GM12878 (cell line): ENCODE measurements around the gene PUM2.

Experiments used
- BRCA1 ChIP-seq: IDR thresholded peaks from 2 replicates; pipeline ENCODE4 v1.6.1; 2011; ENCODE audit warnings: low read depth, low read length, improper control_type of control experiment
- CHD2 ChIP-seq: IDR thresholded peaks from 2 replicates; pipeline ENCODE4 v1.6.1; 2011; ENCODE audit warnings: low read depth, low read length, improper control_type of control experiment, borderline replicate concordance
- EGR1 ChIP-seq, 2 experiments: IDR thresholded peaks; 1 replicate in 1 of 2; 2 replicates in 1 of 2; pipeline ENCODE4 v1.6.1; 2011 to 2012; ENCODE audit warnings: low read depth in 2 of 2, low read length in 2 of 2, borderline replicate concordance in 1 of 2, mild to moderate bottlenecking in 1 of 2, moderate library complexity in 1 of 2
- EP300 ChIP-seq, 2 experiments: fragments of 150-350 bp in 1 of 2; IDR thresholded peaks; 2 replicates each; pipeline ENCODE4 v1.6.1; 2011 to 2012; ENCODE audit warnings: low read depth in 2 of 2, low read length in 2 of 2, borderline replicate concordance in 1 of 2, improper control_type of control experiment in 1 of 2, inconsistent platforms in 1 of 2; ENCODE audit not compliant: control insufficient read depth in 1 of 2
- FOXK2 ChIP-seq: fragments of 450-650 bp; IDR thresholded peaks from 2 replicates; pipeline ENCODE4 v1.6.1; 2017; ENCODE audit warnings: mild to moderate bottlenecking, moderate library complexity
- JUND ChIP-seq: IDR thresholded peaks from 2 replicates; pipeline ENCODE4 v1.6.1; 2012; ENCODE audit warnings: low read depth, mild to moderate bottlenecking, low read length, improper control_type of control experiment, moderate library complexity
- MEF2A ChIP-seq: IDR thresholded peaks from 2 replicates; pipeline ENCODE4 v1.6.1; 2011; ENCODE audit warnings: low read depth, mild to moderate bottlenecking, low read length, moderate library complexity; ENCODE audit not compliant: insufficient read depth
- POLR2A ChIP-seq: IDR thresholded peaks from 2 replicates; pipeline ENCODE4 v1.6.1; 2011; ENCODE audit warnings: low read depth, mild to moderate bottlenecking, low read length
- SMC3 ChIP-seq: IDR thresholded peaks from 2 replicates; pipeline ENCODE4 v1.6.1; 2011; ENCODE audit warnings: low read length, improper control_type of control experiment, borderline replicate concordance
- YY1 ChIP-seq: IDR thresholded peaks from 2 replicates; pipeline ENCODE4 v1.6.1; 2011; ENCODE audit warnings: low read depth, mild to moderate bottlenecking, low read length
- TF ChIP-seq, protein P1 (sequence below), 3 experiments: IDR thresholded peaks in 2 of 3; conservative IDR thresholded peaks in 1 of 3; 2 replicates each; pipeline ENCODE4 v1.5.1; 2011; ENCODE audit warnings: low read depth in 3 of 3, low read length in 3 of 3, mild to moderate bottlenecking in 3 of 3, control low read depth in 2 of 3, moderate library complexity in 2 of 3, inconsistent platforms in 1 of 3, mixed read lengths in 1 of 3; ENCODE audit not compliant: control insufficient read depth in 2 of 3, insufficient read depth in 1 of 3; ENCODE audit errors: extremely low read depth in 1 of 3
- TF ChIP-seq, protein P2 (sequence below): IDR thresholded peaks from 2 replicates; pipeline ENCODE4 v1.6.1; 2011; ENCODE audit warnings: borderline replicate concordance, low read depth, mild to moderate bottlenecking, moderate library complexity, mixed read lengths, low read length; ENCODE audit not compliant: insufficient read depth; ENCODE audit errors: extremely low read length
- TF ChIP-seq, protein P3 (sequence below): IDR thresholded peaks from 2 replicates; pipeline ENCODE4 v1.6.1; 2012; ENCODE audit warnings: mild to moderate bottlenecking, low read depth, low read length

DNA sequence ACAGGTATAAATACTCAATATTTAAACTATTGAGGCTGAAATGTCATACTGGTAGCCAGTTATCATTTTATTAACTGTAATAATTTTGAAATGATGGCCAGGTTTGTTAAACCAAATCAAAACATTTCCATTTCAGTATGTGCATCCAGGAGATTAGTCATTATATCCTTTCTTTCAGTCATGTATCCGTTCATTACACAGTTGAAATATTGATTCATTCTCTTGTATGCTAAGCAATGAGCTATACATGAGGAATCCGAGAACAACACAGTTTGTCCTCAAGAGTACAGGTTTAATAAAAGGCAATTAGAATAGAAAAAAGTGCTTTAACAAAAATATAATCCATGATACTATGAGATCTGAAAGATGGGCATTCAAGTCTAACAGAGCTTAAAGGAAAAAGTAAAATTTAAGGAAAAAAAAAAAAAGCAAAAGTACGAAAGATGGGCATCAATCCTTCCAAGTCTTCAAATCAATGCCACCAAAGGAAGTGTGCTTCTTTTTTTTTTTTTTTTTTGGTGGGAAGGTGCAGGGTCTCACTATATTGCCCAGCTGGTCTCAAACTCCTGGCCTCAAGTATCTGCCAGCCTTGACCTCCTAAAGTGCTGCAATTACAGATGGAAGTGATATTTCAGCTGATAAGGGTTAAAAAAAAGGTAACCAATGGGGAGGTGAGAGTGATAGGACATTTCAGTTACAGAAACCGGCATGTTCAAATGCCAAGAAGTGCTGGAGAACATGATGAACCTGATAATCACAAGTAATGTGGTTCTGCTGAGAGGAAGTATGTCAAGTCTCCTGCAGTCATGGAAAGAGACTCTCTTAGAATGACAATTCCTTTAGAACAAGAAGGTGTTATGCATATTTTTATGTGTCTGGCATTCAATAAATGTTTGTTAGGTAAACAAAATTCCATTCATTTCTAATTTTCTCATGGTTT lies 35.8 kb downstream of the PUM2 start:
- TF ChIP-seq CHD2, result no peak
- TF ChIP-seq EP300 (IDR thresholded peaks at IDR 0.05; ENCODE audit: borderline replicate concordance in 1 of 2, control insufficient read depth in 1 of 2, low read depth in 2 of 2, low read length in 2 of 2), result no peak
- no peak for TF ChIP-seq POLR2A
- TF ChIP-seq FOXK2, result no peak
- TF ChIP-seq, protein P1, sequence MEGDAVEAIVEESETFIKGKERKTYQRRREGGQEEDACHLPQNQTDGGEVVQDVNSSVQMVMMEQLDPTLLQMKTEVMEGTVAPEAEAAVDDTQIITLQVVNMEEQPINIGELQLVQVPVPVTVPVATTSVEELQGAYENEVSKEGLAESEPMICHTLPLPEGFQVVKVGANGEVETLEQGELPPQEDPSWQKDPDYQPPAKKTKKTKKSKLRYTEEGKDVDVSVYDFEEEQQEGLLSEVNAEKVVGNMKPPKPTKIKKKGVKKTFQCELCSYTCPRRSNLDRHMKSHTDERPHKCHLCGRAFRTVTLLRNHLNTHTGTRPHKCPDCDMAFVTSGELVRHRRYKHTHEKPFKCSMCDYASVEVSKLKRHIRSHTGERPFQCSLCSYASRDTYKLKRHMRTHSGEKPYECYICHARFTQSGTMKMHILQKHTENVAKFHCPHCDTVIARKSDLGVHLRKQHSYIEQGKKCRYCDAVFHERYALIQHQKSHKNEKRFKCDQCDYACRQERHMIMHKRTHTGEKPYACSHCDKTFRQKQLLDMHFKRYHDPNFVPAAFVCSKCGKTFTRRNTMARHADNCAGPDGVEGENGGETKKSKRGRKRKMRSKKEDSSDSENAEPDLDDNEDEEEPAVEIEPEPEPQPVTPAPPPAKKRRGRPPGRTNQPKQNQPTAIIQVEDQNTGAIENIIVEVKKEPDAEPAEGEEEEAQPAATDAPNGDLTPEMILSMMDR (IDR thresholded peaks at IDR 0.05 in 2 of 3, conservative IDR thresholded peaks at IDR 0.05 in 1 of 3; ENCODE audit: control insufficient read depth in 2 of 3, extremely low read depth in 1 of 3, insufficient read depth in 1 of 3, low read depth in 3 of 3, low read length in 3 of 3), result no peak
- TF ChIP-seq YY1, result no peak
- no peak for TF ChIP-seq SMC3
- TF ChIP-seq MEF2A, result no peak
- TF ChIP-seq, protein P2, sequence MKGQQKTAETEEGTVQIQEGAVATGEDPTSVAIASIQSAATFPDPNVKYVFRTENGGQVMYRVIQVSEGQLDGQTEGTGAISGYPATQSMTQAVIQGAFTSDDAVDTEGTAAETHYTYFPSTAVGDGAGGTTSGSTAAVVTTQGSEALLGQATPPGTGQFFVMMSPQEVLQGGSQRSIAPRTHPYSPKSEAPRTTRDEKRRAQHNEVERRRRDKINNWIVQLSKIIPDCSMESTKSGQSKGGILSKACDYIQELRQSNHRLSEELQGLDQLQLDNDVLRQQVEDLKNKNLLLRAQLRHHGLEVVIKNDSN, result no peak
- TF ChIP-seq, protein P3, sequence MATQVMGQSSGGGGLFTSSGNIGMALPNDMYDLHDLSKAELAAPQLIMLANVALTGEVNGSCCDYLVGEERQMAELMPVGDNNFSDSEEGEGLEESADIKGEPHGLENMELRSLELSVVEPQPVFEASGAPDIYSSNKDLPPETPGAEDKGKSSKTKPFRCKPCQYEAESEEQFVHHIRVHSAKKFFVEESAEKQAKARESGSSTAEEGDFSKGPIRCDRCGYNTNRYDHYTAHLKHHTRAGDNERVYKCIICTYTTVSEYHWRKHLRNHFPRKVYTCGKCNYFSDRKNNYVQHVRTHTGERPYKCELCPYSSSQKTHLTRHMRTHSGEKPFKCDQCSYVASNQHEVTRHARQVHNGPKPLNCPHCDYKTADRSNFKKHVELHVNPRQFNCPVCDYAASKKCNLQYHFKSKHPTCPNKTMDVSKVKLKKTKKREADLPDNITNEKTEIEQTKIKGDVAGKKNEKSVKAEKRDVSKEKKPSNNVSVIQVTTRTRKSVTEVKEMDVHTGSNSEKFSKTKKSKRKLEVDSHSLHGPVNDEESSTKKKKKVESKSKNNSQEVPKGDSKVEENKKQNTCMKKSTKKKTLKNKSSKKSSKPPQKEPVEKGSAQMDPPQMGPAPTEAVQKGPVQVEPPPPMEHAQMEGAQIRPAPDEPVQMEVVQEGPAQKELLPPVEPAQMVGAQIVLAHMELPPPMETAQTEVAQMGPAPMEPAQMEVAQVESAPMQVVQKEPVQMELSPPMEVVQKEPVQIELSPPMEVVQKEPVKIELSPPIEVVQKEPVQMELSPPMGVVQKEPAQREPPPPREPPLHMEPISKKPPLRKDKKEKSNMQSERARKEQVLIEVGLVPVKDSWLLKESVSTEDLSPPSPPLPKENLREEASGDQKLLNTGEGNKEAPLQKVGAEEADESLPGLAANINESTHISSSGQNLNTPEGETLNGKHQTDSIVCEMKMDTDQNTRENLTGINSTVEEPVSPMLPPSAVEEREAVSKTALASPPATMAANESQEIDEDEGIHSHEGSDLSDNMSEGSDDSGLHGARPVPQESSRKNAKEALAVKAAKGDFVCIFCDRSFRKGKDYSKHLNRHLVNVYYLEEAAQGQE, result no peak
- TF ChIP-seq BRCA1, result no peak
- no peak for TF ChIP-seq JUND
- TF ChIP-seq EGR1 (IDR thresholded peaks at IDR 0.05; ENCODE audit: borderline replicate concordance in 1 of 2, low read depth in 2 of 2, low read length in 2 of 2), result no peak
